Astrocyte (in vitro differentiated cells and primary cell): Measurements from ENCODE around the gene ELN. TPM values are rescaled to one million over a fixed set of nuclear protein-coding genes. Genes with fewer than 3 reads are reported as not detected.

Source experiments
- DNase-seq: peaks from one replicate; pipeline ENCODE4 v3.0.0-alpha.2; 2010; ENCODE audit warnings: low read depth
- FAIRE-seq: peaks from 2 replicates; lab custom pipeline; 2011; peaks lifted over from hg19 to GRCh38; lab: Jason Lieb, UNC
- H2AFZ ChIP-seq: 2 replicates; pipeline ENCODE4 v1.6.0; 2012; ENCODE audit warnings: low read depth, low read length, inconsistent platforms
- H3K27ac ChIP-seq: 2 replicates; pipeline ENCODE4 v1.5.1; 2011; ENCODE audit warnings: low read depth, low read length, inconsistent platforms
- H3K27me3 ChIP-seq: 2 replicates; pipeline ENCODE4 v1.6.0; 2011; ENCODE audit warnings: low read length, inconsistent platforms; ENCODE audit not compliant: insufficient read depth
- H3K36me3 ChIP-seq: 2 replicates; pipeline ENCODE4 v1.5.1; 2011; ENCODE audit warnings: low read length, inconsistent platforms; ENCODE audit not compliant: insufficient read depth
- H3K4me1 ChIP-seq: 2 replicates; pipeline ENCODE4 v1.5.1; 2011; ENCODE audit warnings: low read length, inconsistent platforms; ENCODE audit not compliant: insufficient read depth
- H3K4me2 ChIP-seq: 2 replicates; pipeline ENCODE4 v1.6.0; 2012; ENCODE audit warnings: low read length, inconsistent platforms
- H3K4me3 ChIP-seq: 2 replicates; pipeline ENCODE4 v1.5.1; 2011; ENCODE audit warnings: low read depth, mild to moderate bottlenecking, low read length, inconsistent platforms; ENCODE audit not compliant: insufficient read depth
- H3K79me2 ChIP-seq: 2 replicates; pipeline ENCODE4 v1.6.0; 2012; ENCODE audit warnings: mild to moderate bottlenecking, low read length, inconsistent platforms; ENCODE audit not compliant: insufficient read depth
- H3K9ac ChIP-seq: 2 replicates; pipeline ENCODE4 v1.6.0; 2012; ENCODE audit warnings: mild to moderate bottlenecking, low read length, inconsistent platforms
- H3K9me3 ChIP-seq: 2 replicates; pipeline ENCODE4 v1.5.1; 2012; ENCODE audit warnings: low read depth, mild to moderate bottlenecking, low read length, inconsistent platforms; ENCODE audit not compliant: insufficient read depth
- H4K20me1 ChIP-seq: 2 replicates; pipeline ENCODE4 v1.6.0; 2012; ENCODE audit warnings: low read length, inconsistent platforms; ENCODE audit not compliant: insufficient read depth
- H3K27ac Mint-ChIP-seq: one replicate; pipeline ENCODE4 v1.8.0; 2021; ENCODE audit warnings: mild to moderate bottlenecking, mixed read lengths; ENCODE audit not compliant: unreplicated experiment
- H3K27me3 Mint-ChIP-seq: one replicate; pipeline ENCODE4 v1.8.0; 2021; ENCODE audit warnings: low read depth, mixed read lengths; ENCODE audit not compliant: unreplicated experiment
- H3K36me3 Mint-ChIP-seq: one replicate; pipeline ENCODE4 v1.8.0; 2021; ENCODE audit warnings: low read depth, mixed read lengths; ENCODE audit not compliant: unreplicated experiment
- H3K4me1 Mint-ChIP-seq: one replicate; pipeline ENCODE4 v1.8.0; 2021; ENCODE audit warnings: low read depth, mixed read lengths; ENCODE audit not compliant: unreplicated experiment
- H3K4me3 Mint-ChIP-seq: one replicate; pipeline ENCODE4 v1.8.0; 2021; ENCODE audit warnings: mild to moderate bottlenecking, moderate library complexity, mixed read lengths; ENCODE audit not compliant: unreplicated experiment
- H3K9me3 Mint-ChIP-seq: one replicate; pipeline ENCODE4 v1.8.0; 2021; ENCODE audit warnings: mild to moderate bottlenecking, mixed read lengths; ENCODE audit not compliant: unreplicated experiment
- EZH2 ChIP-seq: IDR thresholded peaks from 2 replicates; pipeline ENCODE4 v1.6.1; 2012; ENCODE audit warnings: mild to moderate bottlenecking, low read length, inconsistent platforms; ENCODE audit not compliant: insufficient read depth
- total RNA-seq: library from RNA; stranded (reverse); gene quantifications from 2 replicates; pipeline ENCODE4 v1.2.1, GENCODE V29; 2021
- TF ChIP-seq, protein P1 (sequence below): IDR thresholded peaks from 2 replicates; pipeline ENCODE4 v1.5.1; 2011; ENCODE audit warnings: low read depth, mild to moderate bottlenecking, inconsistent platforms, low read length, moderate library complexity; ENCODE audit not compliant: insufficient read depth

Gene ELN
- total RNA-seq, 1 donor from 2014 or later = 0.75 TPM

DNA sequence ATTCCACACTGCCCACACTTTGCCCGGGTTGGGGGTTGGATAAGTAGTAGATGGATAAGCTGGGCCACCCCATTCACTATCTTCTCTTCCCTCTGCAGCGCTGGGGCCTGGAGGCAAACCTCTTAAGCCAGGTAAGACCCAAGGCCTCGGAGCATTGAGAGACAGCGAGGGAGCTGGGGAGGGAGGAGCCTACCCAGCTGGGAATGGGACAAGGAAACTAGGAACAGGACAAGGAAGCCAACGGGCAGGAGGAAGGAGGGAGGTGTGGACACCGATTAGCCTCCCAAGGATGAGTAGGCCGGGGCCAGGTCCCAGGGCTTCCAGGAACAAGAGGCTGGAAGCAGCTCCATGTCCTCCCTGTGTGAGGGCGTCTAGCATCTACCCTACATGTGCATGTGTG, 9.6 kb downstream of the ELN start:
- Histone ChIP-seq H3K4me2 (no peak overlapping the region), H4K20me1 (no peaks in the 10 kb centered on the region), H3K4me1 (no peaks in the 10 kb centered on the region), H3K27me3 (no peaks in the 10 kb centered on the region), H3K36me3 (no peaks in the 10 kb centered on the region), H3K4me3 (no peak overlapping the region), H3K9me3 (no peaks in the 10 kb centered on the region), H2AFZ (no peak overlapping the region), H3K27ac (no peak overlapping the region), H3K79me2 (no peaks in the 10 kb centered on the region), H3K9ac (no peak overlapping the region)
- no peaks in the 10 kb centered on the region for H3K9me3 Mint-ChIP-seq
- no peaks in the 10 kb centered on the region for H3K36me3 Mint-ChIP-seq
- no peak for FAIRE-seq
- H3K27me3 Mint-ChIP-seq = peaks cover 40% of the 10 kb centered on the region
- H3K27ac Mint-ChIP-seq = no peak overlapping the region
- no peak for DNase-seq
- peaks cover 4% of the 10 kb centered on the region for H3K4me1 Mint-ChIP-seq
- no peak for TF ChIP-seq EZH2
- TF ChIP-seq, protein P1, sequence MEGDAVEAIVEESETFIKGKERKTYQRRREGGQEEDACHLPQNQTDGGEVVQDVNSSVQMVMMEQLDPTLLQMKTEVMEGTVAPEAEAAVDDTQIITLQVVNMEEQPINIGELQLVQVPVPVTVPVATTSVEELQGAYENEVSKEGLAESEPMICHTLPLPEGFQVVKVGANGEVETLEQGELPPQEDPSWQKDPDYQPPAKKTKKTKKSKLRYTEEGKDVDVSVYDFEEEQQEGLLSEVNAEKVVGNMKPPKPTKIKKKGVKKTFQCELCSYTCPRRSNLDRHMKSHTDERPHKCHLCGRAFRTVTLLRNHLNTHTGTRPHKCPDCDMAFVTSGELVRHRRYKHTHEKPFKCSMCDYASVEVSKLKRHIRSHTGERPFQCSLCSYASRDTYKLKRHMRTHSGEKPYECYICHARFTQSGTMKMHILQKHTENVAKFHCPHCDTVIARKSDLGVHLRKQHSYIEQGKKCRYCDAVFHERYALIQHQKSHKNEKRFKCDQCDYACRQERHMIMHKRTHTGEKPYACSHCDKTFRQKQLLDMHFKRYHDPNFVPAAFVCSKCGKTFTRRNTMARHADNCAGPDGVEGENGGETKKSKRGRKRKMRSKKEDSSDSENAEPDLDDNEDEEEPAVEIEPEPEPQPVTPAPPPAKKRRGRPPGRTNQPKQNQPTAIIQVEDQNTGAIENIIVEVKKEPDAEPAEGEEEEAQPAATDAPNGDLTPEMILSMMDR = no peak
- H3K4me3 Mint-ChIP-seq = no peak overlapping the region

DNA sequence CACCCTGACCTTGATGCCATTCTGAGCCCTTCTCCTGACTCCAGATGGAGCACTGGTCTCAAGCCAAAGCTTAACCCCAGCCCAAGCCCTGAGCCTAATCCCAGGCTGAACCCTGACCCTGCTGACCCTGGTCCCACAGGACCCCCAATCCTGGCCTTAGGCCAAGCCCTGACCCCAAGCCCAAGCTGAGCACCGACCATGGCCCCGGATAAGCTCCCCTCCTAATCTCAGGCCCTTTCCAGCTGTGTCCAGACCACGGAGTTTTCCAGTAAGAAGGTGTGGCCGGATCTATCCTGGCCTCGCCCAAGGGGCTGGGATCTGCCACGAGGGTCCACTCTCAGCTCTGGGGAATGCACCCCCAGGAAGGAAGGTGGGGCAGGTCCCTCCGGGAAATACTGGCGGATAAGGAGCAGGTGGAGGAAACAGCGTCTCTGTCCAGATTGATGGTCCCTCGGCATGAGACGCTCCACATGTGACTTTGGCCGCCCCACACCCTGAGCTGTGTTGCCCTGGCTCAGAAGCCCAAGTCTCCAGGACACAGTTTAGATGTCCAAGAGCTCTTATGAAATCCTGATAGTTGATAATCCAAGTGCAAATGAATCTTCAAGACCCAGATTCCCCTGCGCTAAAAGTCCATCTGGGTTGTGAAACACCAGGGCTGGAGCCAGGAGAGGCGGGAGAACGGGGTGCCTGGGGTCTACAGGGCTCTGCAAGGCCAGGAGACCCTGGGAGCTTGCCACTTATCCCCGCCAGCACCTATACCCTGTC, 10.4 kb downstream of the ELN start:
- Histone ChIP-seq H3K27ac (no peak overlapping the region), H3K9ac (no peak overlapping the region), H2AFZ (no peak overlapping the region), H3K9me3 (no peaks in the 10 kb centered on the region), H3K79me2 (no peaks in the 10 kb centered on the region), H3K4me3 (no peak overlapping the region), H3K27me3 (no peaks in the 10 kb centered on the region), H3K36me3 (no peaks in the 10 kb centered on the region), H4K20me1 (no peaks in the 10 kb centered on the region), H3K4me2 (no peak overlapping the region), H3K4me1 (peaks cover 6% of the 10 kb centered on the region)
- Mint-ChIP-seq H3K27me3 (peaks cover 45% of the 10 kb centered on the region), H3K4me3 (no peak overlapping the region), H3K27ac (no peak overlapping the region), H3K9me3 (no peaks in the 10 kb centered on the region), H3K4me1 (no peaks in the 10 kb centered on the region), H3K36me3 (no peaks in the 10 kb centered on the region)
- no peak for TF ChIP-seq EZH2
- TF ChIP-seq, protein P1 = no peak
- FAIRE-seq (no peak), DNase-seq (no peak)

DNA sequence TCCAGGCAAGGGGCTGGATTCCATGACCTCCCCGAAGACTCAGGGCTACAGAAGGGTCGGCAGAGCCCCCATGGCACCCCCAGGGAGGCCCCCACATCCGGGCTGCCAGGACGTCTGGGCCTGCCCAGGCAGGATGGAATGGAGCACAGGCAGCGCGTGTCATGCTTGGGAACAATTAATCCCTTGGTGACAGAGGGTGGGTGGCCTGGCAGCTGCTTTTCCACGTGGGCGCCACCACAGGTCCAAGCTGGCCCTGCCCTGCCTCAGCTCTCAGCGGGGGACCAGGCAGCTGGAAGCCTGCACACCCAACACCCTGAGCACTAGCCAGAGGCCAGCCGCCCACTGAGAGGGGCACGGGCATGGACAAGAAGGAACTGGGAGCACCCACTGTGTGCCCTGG, 11.4 kb downstream of the ELN start:
- Mint-ChIP-seq H3K9me3 (no peaks in the 10 kb centered on the region), H3K4me1 (peaks cover 2% of the 10 kb centered on the region), H3K27me3 (peaks cover 53% of the 10 kb centered on the region), H3K4me3 (no peak overlapping the region), H3K36me3 (no peaks in the 10 kb centered on the region), H3K27ac (no peak overlapping the region)
- H2AFZ ChIP-seq = no peak overlapping the region
- H3K36me3 ChIP-seq = no peaks in the 10 kb centered on the region
- no peaks in the 10 kb centered on the region for H3K79me2 ChIP-seq
- H3K27me3 ChIP-seq = no peaks in the 10 kb centered on the region
- H3K9me3 ChIP-seq = no peaks in the 10 kb centered on the region
- no peaks in the 10 kb centered on the region for H4K20me1 ChIP-seq
- H3K4me1 ChIP-seq = peaks cover 13% of the 10 kb centered on the region
- no peak overlapping the region for H3K4me3 ChIP-seq
- H3K9ac ChIP-seq = no peak overlapping the region
- no peak overlapping the region for H3K4me2 ChIP-seq
- no peak for TF ChIP-seq EZH2
- TF ChIP-seq, protein P1 = no peak
- no peak for DNase-seq
- H3K27ac ChIP-seq = no peak overlapping the region
- FAIRE-seq = no peak
